Fibroblast of gingiva (primary cell): ENCODE measurements around the gene ANKRD13A.
A peak's percentile ranks its signal among the peaks of the same experiment; 100 is the strongest.

ENCODE experiments used
- DNase-seq: peaks from one replicate; pipeline ENCODE4 v3.0.0-alpha.2; 2011; ENCODE audit warnings: low read depth

ANKRD13A gene

GRCh38 chr12:109998904-109999648 is at the start of gene ANKRD13A:
Gene ANKRD13A, plus strand, starts transcription at chr12:109999430. Its CDS starts 259 bp downstream, at chr12:109999689.
- DNase-seq: peak; percentile 97

- no peak for DNase-seq
Observed at GRCh38 chr12:109950625-109951024, 48.6 kb upstream of the ANKRD13A start.

- peak; percentile 50 for DNase-seq
Observed at GRCh38 chr12:109951136-109951535, 48.1 kb upstream of the ANKRD13A start.

- no peak for DNase-seq
Observed at GRCh38 chr12:109951751-109952150, 47.5 kb upstream of the ANKRD13A start.

GRCh38 chr12:109952160-109952858 is 46.9 kb upstream of the ANKRD13A start:
- DNase-seq: no peak

GRCh38 chr12:109952873-109953272 is 46.4 kb upstream of the ANKRD13A start:
- no peak for DNase-seq

- DNase-seq: no peak
Observed at GRCh38 chr12:109953656-109954055, 45.6 kb upstream of the ANKRD13A start.

- DNase-seq: no peak
Observed at GRCh38 chr12:109958374-109958773, 40.9 kb upstream of the ANKRD13A start.

- no peak for DNase-seq
Observed at GRCh38 chr12:109959411-109960093, 39.7 kb upstream of the ANKRD13A start.

GRCh38 chr12:109961201-109961600 is 38.0 kb upstream of the ANKRD13A start:
- DNase-seq: no peak

- DNase-seq: no peak
Observed at GRCh38 chr12:109961612-109962011, 37.6 kb upstream of the ANKRD13A start.

GRCh38 chr12:109962398-109962797 is 36.8 kb upstream of the ANKRD13A start:
- no peak for DNase-seq

- DNase-seq: no peak
Observed at GRCh38 chr12:109963330-109963729, 35.9 kb upstream of the ANKRD13A start.

GRCh38 chr12:109963743-109964429 is 35.3 kb upstream of the ANKRD13A start:
- peak; percentile 22 for DNase-seq

GRCh38 chr12:109966546-109966945 is 32.7 kb upstream of the ANKRD13A start:
- DNase-seq: no peak

GRCh38 chr12:109967383-109968031 is 31.7 kb upstream of the ANKRD13A start:
- no peak for DNase-seq

- DNase-seq: no peak
Observed at GRCh38 chr12:109968032-109968420, 31.2 kb upstream of the ANKRD13A start.

- no peak for DNase-seq
Observed at GRCh38 chr12:109968801-109969200, 30.4 kb upstream of the ANKRD13A start.

- DNase-seq: no peak
Observed at GRCh38 chr12:109972821-109973220, 26.4 kb upstream of the ANKRD13A start.

GRCh38 chr12:109981311-109981710 is 17.9 kb upstream of the ANKRD13A start:
- DNase-seq: no peak

GRCh38 chr12:109982210-109982609 is 17.0 kb upstream of the ANKRD13A start:
- DNase-seq: peak; percentile 79
